Adipocyte (in vitro differentiated cells): ENCODE data around the gene MFN2.

Experiments used
- DNase-seq: peaks from one replicate; pipeline ENCODE4 v3.0.0-alpha.2; 2015; ENCODE audit warnings: low read depth
- H3K27me3 ChIP-seq: replicated peaks from 2 replicates; pipeline ENCODE4 v1.7.0; 2013; ENCODE audit warnings: mild to moderate bottlenecking, low read length, moderate library complexity; ENCODE audit not compliant: control insufficient read depth, insufficient read depth
- H3K36me3 ChIP-seq: 2 replicates; pipeline ENCODE4 v1.7.0; 2013; ENCODE audit warnings: low read length, mild to moderate bottlenecking, moderate library complexity; ENCODE audit not compliant: control insufficient read depth, insufficient read depth, severe bottlenecking
- H3K4me1 ChIP-seq: 2 replicates; pipeline ENCODE4 v1.7.0; 2013; ENCODE audit warnings: mild to moderate bottlenecking, low read length, moderate library complexity; ENCODE audit not compliant: control insufficient read depth, insufficient read depth
- H3K4me3 ChIP-seq: 2 replicates; pipeline ENCODE4 v1.7.0; 2013; ENCODE audit warnings: mild to moderate bottlenecking, low read length, moderate library complexity
- H3K9ac ChIP-seq: 2 replicates; pipeline ENCODE4 v1.7.0; 2013; ENCODE audit warnings: mild to moderate bottlenecking, low read length, moderate library complexity
- H3K9me3 ChIP-seq: 2 replicates; pipeline ENCODE4 v1.7.0; 2013; ENCODE audit warnings: mild to moderate bottlenecking, low read length, moderate library complexity; ENCODE audit not compliant: control insufficient read depth

The MFN2 gene

GRCh38 chr1:12014141-12014991, 34.1 kb downstream of the MFN2 start:
- H3K4me1 ChIP-seq = peaks cover 16% of the 10 kb centered on the region
- no peak overlapping the region for H3K4me3 ChIP-seq
- no peak overlapping the region for H3K9ac ChIP-seq
- no peak for DNase-seq
- H3K27me3 ChIP-seq = no peaks in the 10 kb centered on the region
- peaks cover 33% of the 10 kb centered on the region for H3K36me3 ChIP-seq
- no peaks in the 10 kb centered on the region for H3K9me3 ChIP-seq

GRCh38 chr1:12015001-12015491, 34.8 kb downstream of the MFN2 start:
- Histone ChIP-seq H3K4me3 (no peak overlapping the region), H3K9ac (no peak overlapping the region), H3K9me3 (no peaks in the 10 kb centered on the region), H3K27me3 (no peaks in the 10 kb centered on the region), H3K36me3 (peaks cover 27% of the 10 kb centered on the region), H3K4me1 (peaks cover 19% of the 10 kb centered on the region)
- no peak for DNase-seq

- H3K36me3 ChIP-seq = peaks cover 22% of the 10 kb centered on the region
- H3K27me3 ChIP-seq = no peaks in the 10 kb centered on the region
- H3K4me1 ChIP-seq = peaks cover 23% of the 10 kb centered on the region
- DNase-seq = no peak
- H3K9me3 ChIP-seq = no peaks in the 10 kb centered on the region
- H3K9ac ChIP-seq = no peak overlapping the region
- no peak overlapping the region for H3K4me3 ChIP-seq
Observed at GRCh38 chr1:12015499-12015898, 35.3 kb downstream of the MFN2 start.

GRCh38 chr1:12016182-12016581, 35.9 kb downstream of the MFN2 start:
- H3K4me1 ChIP-seq = peaks cover 24% of the 10 kb centered on the region
- H3K9me3 ChIP-seq = no peaks in the 10 kb centered on the region
- peaks cover 15% of the 10 kb centered on the region for H3K36me3 ChIP-seq
- H3K27me3 ChIP-seq = no peaks in the 10 kb centered on the region
- no peak overlapping the region for H3K4me3 ChIP-seq
- H3K9ac ChIP-seq = no peak overlapping the region
- DNase-seq = no peak

GRCh38 chr1:12019858-12020509, 39.7 kb downstream of the MFN2 start:
- Histone ChIP-seq H3K4me3 (peak overlapping the region; percentile 87), H3K4me1 (peaks cover 8% of the 10 kb centered on the region), H3K27me3 (no peaks in the 10 kb centered on the region), H3K9ac (peak overlapping the region; percentile 89), H3K9me3 (no peaks in the 10 kb centered on the region), H3K36me3 (peaks cover 23% of the 10 kb centered on the region)
- DNase-seq = peak; percentile 20

- no peaks in the 10 kb centered on the region for H3K9me3 ChIP-seq
- H3K4me3 ChIP-seq = no peak overlapping the region
- no peak overlapping the region for H3K9ac ChIP-seq
- peaks cover 35% of the 10 kb centered on the region for H3K36me3 ChIP-seq
- H3K4me1 ChIP-seq = peaks cover 8% of the 10 kb centered on the region
- no peak for DNase-seq
- no peaks in the 10 kb centered on the region for H3K27me3 ChIP-seq
Observed at GRCh38 chr1:12021616-12022015, 41.4 kb downstream of the MFN2 start.

GRCh38 chr1:12022036-12022435, 41.8 kb downstream of the MFN2 start:
- no peaks in the 10 kb centered on the region for H3K9me3 ChIP-seq
- peaks cover 8% of the 10 kb centered on the region for H3K4me1 ChIP-seq
- no peak overlapping the region for H3K4me3 ChIP-seq
- H3K27me3 ChIP-seq = no peaks in the 10 kb centered on the region
- H3K9ac ChIP-seq = no peak overlapping the region
- H3K36me3 ChIP-seq = peaks cover 39% of the 10 kb centered on the region
- DNase-seq = no peak

- Histone ChIP-seq H3K9ac (no peak overlapping the region), H3K4me1 (no peaks in the 10 kb centered on the region), H3K9me3 (no peaks in the 10 kb centered on the region), H3K36me3 (peaks cover 76% of the 10 kb centered on the region), H3K4me3 (no peak overlapping the region), H3K27me3 (no peaks in the 10 kb centered on the region)
- DNase-seq = no peak
Observed at GRCh38 chr1:12026586-12026985, 46.3 kb downstream of the MFN2 start.

GRCh38 chr1:12028248-12028647, 48.0 kb downstream of the MFN2 start:
- no peak overlapping the region for H3K4me3 ChIP-seq
- DNase-seq = no peak
- no peaks in the 10 kb centered on the region for H3K27me3 ChIP-seq
- H3K9ac ChIP-seq = no peak overlapping the region
- no peaks in the 10 kb centered on the region for H3K9me3 ChIP-seq
- H3K4me1 ChIP-seq = peaks cover 6% of the 10 kb centered on the region
- peaks cover 70% of the 10 kb centered on the region for H3K36me3 ChIP-seq

GRCh38 chr1:12028957-12029511, 48.8 kb downstream of the MFN2 start:
- Histone ChIP-seq H3K9ac (no peak overlapping the region), H3K27me3 (no peaks in the 10 kb centered on the region), H3K9me3 (no peaks in the 10 kb centered on the region), H3K36me3 (peaks cover 67% of the 10 kb centered on the region), H3K4me3 (no peak overlapping the region), H3K4me1 (peaks cover 9% of the 10 kb centered on the region)
- no peak for DNase-seq

- Histone ChIP-seq H3K4me3 (no peak overlapping the region), H3K27me3 (no peaks in the 10 kb centered on the region), H3K9ac (no peak overlapping the region), H3K9me3 (no peaks in the 10 kb centered on the region), H3K4me1 (peaks cover 14% of the 10 kb centered on the region), H3K36me3 (peaks cover 59% of the 10 kb centered on the region)
- DNase-seq = no peak
Observed at GRCh38 chr1:12029720-12030339, 49.6 kb downstream of the MFN2 start.
